OCI-LY3 (cell line): ENCODE results near the gene GCM1.

ENCODE experiments used
- H2AFZ ChIP-seq: fragments of 200-600, 300-600 bp; shearing (Covaris generic); 2 replicates; pipeline ENCODE4 v1.6.0; 2014; ENCODE audit warnings: antibody characterized with exemption, low read depth, low read length
- H3K27ac ChIP-seq: fragments of 200-600, 300-600 bp; sonication (generic); 2 replicates; pipeline ENCODE4 v1.5.1; 2014; ENCODE audit warnings: mild to moderate bottlenecking, low read length, moderate library complexity, mixed read lengths
- H3K27me3 ChIP-seq: fragments of 200-600, 300-600 bp; sonication (generic); 2 replicates; pipeline ENCODE4 v1.6.1; 2014; ENCODE audit warnings: low read depth, low read length, mixed read lengths
- H3K36me3 ChIP-seq: fragments of 200-600, 300-600 bp; sonication (generic); replicated peaks from 2 replicates; pipeline ENCODE3; 2014; ENCODE audit warnings: low read depth, low read length, mixed read lengths
- H3K4me1 ChIP-seq: fragments of 300-600, 200-600 bp; sonication (generic); 2 replicates; pipeline ENCODE4 v1.6.1; 2014; ENCODE audit warnings: low read length, mixed read lengths
- H3K4me2 ChIP-seq: fragments of 200-600, 300-600 bp; sonication (generic); 2 replicates; pipeline ENCODE4 v1.6.1; 2014; ENCODE audit warnings: low read length, mixed read lengths
- H3K4me3 ChIP-seq: fragments of 300-600, 200-600 bp; sonication (generic); 2 replicates; pipeline ENCODE4 v1.5.1; 2014; ENCODE audit warnings: antibody characterized with exemption, mild to moderate bottlenecking, low read length, moderate library complexity
- H3K79me2 ChIP-seq: fragments of 300-600, 200-600 bp; shearing (Covaris generic); 2 replicates; pipeline ENCODE4 v1.6.1; 2014; ENCODE audit warnings: mild to moderate bottlenecking, low read length, mixed read lengths
- H3K9ac ChIP-seq: fragments of 300-600, 200-600 bp; shearing (Covaris generic); 2 replicates; pipeline ENCODE4 v1.6.0; 2014; ENCODE audit warnings: mild to moderate bottlenecking, low read length, moderate library complexity
- H3K9me3 ChIP-seq: fragments of 200-600, 300-600 bp; shearing (Covaris generic); 2 replicates; pipeline ENCODE4 v1.6.1; 2014; ENCODE audit warnings: low read length, mixed read lengths; ENCODE audit not compliant: insufficient read depth
- H4K20me1 ChIP-seq: fragments of 200-600, 300-600 bp; sonication (generic); 2 replicates; pipeline ENCODE4 v1.6.1; 2016; ENCODE audit warnings: low read length, mixed read lengths; ENCODE audit not compliant: insufficient read depth
- EZH2phosphoT487 ChIP-seq: fragments of 200-600 bp; shearing (Covaris generic); IDR thresholded peaks from 2 replicates; pipeline ENCODE4 v1.6.1; 2018; ENCODE audit warnings: antibody characterized with exemption, mixed run types, low read depth
- TF ChIP-seq, protein P1 (sequence below): fragments of 200-600, 300-600 bp; sonication (generic); IDR thresholded peaks from 2 replicates; pipeline ENCODE4 v1.5.1; 2014; ENCODE audit warnings: antibody characterized with exemption, low read length, low read depth

GCM1 gene

DNA sequence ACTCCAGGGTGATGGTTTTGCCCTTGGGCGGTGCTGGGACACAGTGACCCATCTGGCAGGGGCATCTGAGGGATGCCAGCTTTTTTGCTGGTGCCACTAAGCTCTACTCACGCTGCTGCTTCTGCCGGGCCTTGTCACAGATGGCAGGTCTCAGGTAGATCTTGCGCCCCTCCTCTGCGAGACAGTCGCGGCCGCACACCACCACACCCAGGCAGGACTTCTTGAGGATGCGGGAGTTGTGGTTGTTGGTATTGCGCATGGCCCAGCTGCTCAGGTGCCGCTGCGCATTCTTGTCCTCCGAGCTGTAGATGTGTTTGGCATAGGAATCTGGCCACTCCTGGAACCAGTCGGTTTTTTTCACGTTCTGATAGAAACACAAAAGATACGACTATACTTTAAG lies 14.7 kb downstream of the GCM1 start:
- Histone ChIP-seq H3K9me3 (no peaks in the 10 kb centered on the region), H3K9ac (no peak overlapping the region), H3K4me1 (no peaks in the 10 kb centered on the region), H3K27ac (no peak overlapping the region), H3K27me3 (peaks cover 22% of the 10 kb centered on the region), H3K36me3 (no peaks in the 10 kb centered on the region), H2AFZ (no peak overlapping the region), H3K79me2 (no peaks in the 10 kb centered on the region), H4K20me1 (no peaks in the 10 kb centered on the region), H3K4me3 (no peak overlapping the region), H3K4me2 (no peak overlapping the region)
- no peak for TF ChIP-seq EZH2phosphoT487
- TF ChIP-seq, protein P1, sequence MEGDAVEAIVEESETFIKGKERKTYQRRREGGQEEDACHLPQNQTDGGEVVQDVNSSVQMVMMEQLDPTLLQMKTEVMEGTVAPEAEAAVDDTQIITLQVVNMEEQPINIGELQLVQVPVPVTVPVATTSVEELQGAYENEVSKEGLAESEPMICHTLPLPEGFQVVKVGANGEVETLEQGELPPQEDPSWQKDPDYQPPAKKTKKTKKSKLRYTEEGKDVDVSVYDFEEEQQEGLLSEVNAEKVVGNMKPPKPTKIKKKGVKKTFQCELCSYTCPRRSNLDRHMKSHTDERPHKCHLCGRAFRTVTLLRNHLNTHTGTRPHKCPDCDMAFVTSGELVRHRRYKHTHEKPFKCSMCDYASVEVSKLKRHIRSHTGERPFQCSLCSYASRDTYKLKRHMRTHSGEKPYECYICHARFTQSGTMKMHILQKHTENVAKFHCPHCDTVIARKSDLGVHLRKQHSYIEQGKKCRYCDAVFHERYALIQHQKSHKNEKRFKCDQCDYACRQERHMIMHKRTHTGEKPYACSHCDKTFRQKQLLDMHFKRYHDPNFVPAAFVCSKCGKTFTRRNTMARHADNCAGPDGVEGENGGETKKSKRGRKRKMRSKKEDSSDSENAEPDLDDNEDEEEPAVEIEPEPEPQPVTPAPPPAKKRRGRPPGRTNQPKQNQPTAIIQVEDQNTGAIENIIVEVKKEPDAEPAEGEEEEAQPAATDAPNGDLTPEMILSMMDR: no peak

DNA sequence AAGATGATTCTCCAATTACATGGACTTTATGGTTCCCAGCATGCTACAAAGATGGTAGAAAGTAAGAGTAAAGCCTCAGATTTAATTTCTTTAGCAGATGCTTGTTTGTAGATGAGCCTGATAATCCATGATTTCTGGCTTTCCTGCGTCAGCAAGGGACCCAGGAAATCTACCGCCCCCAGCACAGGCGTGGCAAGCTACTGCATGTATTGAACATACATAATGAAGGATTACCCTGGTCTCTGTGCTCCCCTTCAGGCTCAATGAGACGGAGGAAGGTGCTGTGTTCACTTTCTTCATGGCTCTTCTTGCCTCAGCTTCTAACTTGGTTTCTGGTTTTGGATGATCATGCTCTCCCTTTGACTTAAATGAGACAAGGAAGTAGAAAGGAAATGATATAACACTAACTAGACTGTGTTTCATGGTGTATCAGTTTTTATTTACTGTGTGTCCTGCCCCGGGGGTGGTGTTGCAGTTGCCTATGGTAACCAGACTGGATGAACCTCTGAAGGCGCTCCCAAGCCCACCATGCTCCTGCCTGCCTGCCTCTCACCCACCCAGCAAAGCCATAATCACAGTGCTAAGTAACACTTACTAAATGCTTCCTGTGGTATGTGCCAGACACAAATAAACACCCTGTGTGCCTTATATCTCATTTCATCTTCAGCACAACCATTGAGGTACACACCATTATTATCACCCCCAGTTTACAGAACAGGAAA lies 17.9 kb downstream of the GCM1 start:
- Histone ChIP-seq H3K4me1 (no peaks in the 10 kb centered on the region), H3K9me3 (no peaks in the 10 kb centered on the region), H3K27ac (no peak overlapping the region), H3K36me3 (no peaks in the 10 kb centered on the region), H3K4me3 (no peak overlapping the region), H2AFZ (no peak overlapping the region), H3K9ac (no peak overlapping the region), H4K20me1 (no peaks in the 10 kb centered on the region), H3K79me2 (no peaks in the 10 kb centered on the region), H3K4me2 (no peak overlapping the region), H3K27me3 (peaks cover 40% of the 10 kb centered on the region)
- TF ChIP-seq EZH2phosphoT487: no peak
- TF ChIP-seq, protein P1: no peak

DNA sequence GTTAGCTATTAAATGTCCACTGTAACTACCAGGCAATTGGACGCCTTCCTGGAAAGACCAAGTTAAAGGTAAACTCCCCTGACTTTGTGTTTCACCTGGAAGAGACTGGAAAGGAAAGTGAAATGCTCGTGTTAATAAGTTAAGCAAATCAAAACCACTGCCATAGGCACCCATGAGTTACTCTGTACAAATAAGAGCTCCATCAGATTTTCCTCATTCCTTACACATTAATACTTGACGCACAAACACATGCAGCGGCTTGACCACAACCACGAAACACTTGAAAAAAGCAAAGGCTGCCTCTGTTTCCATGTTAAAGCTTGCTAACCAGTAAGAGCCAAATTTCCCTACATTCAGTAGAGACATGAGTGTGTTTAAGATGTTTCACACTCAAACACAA lies 19.8 kb downstream of the GCM1 start:
- Histone ChIP-seq H3K27ac (no peak overlapping the region), H4K20me1 (no peaks in the 10 kb centered on the region), H3K9ac (no peak overlapping the region), H3K4me2 (no peak overlapping the region), H3K79me2 (no peaks in the 10 kb centered on the region), H2AFZ (no peak overlapping the region), H3K36me3 (no peaks in the 10 kb centered on the region), H3K4me1 (no peaks in the 10 kb centered on the region), H3K27me3 (peaks cover 40% of the 10 kb centered on the region), H3K4me3 (no peak overlapping the region), H3K9me3 (no peaks in the 10 kb centered on the region)
- TF ChIP-seq EZH2phosphoT487: no peak
- TF ChIP-seq, protein P1: no peak

DNA sequence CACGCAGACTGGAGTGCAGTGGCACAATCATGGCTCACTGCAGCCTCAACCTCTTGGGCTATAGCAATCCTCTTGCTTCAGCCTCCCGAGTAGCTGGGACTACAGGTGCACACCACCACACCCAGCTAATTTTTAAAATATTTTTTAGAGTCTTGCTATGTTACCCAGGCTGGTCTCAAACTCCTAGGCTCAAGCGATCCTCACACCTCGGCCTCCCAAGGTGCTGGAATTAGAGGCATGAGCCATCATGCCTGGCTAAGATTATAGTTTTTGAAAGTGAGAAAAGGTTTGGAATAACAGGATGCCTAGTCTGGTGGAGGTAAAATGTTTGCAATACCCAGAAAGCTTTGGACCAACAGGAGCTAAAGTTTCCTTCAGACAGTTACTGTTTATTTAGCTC lies 23.4 kb downstream of the GCM1 start:
- Histone ChIP-seq H3K9me3 (no peaks in the 10 kb centered on the region), H3K4me3 (no peak overlapping the region), H3K4me2 (no peak overlapping the region), H2AFZ (no peak overlapping the region), H4K20me1 (no peaks in the 10 kb centered on the region), H3K27me3 (peaks cover 27% of the 10 kb centered on the region), H3K4me1 (no peaks in the 10 kb centered on the region), H3K79me2 (no peaks in the 10 kb centered on the region), H3K27ac (no peak overlapping the region), H3K9ac (no peak overlapping the region), H3K36me3 (no peaks in the 10 kb centered on the region)
- TF ChIP-seq, protein P1: no peak
- no peak for TF ChIP-seq EZH2phosphoT487
